ENCODE results near the gene FLT3.

- no peak for TF ChIP-seq ARID2 (IDR thresholded peaks at IDR 0.05)
- TF ChIP-seq EGR1 (conservative IDR thresholded peaks at IDR 0.05): no peak
- TF ChIP-seq ZNF318 (IDR thresholded peaks at IDR 0.05; ENCODE audit: borderline replicate concordance in 1 of 2, low read depth in 1 of 2): no peak
- no peak for TF ChIP-seq CTCF (IDR thresholded peaks at IDR 0.05 in 2 of 3, conservative IDR thresholded peaks at IDR 0.05 in 1 of 3; ENCODE audit: insufficient read depth in 2 of 3, low read depth in 1 of 3, low read length in 3 of 3)
- TF ChIP-seq CBX3 (IDR thresholded peaks at IDR 0.05; ENCODE audit: borderline replicate concordance in 1 of 2, low read length in 2 of 2): no peak
- TF ChIP-seq ZBTB1 (CRISPR knock-in tag; IDR thresholded peaks at IDR 0.05; ENCODE audit: borderline replicate concordance, low read depth): no peak
- no peak for TF ChIP-seq HMG20B (CRISPR knock-in tag; IDR thresholded peaks at IDR 0.05)
- no peak for TF ChIP-seq TAF1 (IDR thresholded peaks at IDR 0.05; ENCODE audit: control insufficient read depth, extremely low read depth, insufficient read depth, low read length, severe bottlenecking)
- TF ChIP-seq MEF2D (tag; conservative IDR thresholded peaks at IDR 0.05; ENCODE audit: low read depth): no peak
- TF ChIP-seq CBX1 (IDR thresholded peaks at IDR 0.05; ENCODE audit: low read depth): no peak
- no peak for TF ChIP-seq SP2 (IDR thresholded peaks at IDR 0.05; ENCODE audit: extremely low read depth, low read depth, low read length, poor library complexity, severe bottlenecking)
Measured at GRCh38 chr13:28044608-28045007, 55.8 kb downstream of the FLT3 start.

Data from K562 (cell line).